ENCODE results near the gene FKBP15.
"Not testable (repeated sequence)": the region's sequence is repeated elsewhere in the genome, so short reads cannot be mapped to it uniquely, and the experiment has no call there.

FKBP15 gene

GRCh38 chr9:113149561-113149960 lies 71.5 kb downstream of the FKBP15 start:
- not testable (repeated sequence) for H3K27me3 ChIP-seq (ENCODE audit: control insufficient read depth in 1 of 2, insufficient read depth in 2 of 2, low read length in 2 of 2); H3K36me3 ChIP-seq (ENCODE audit: control insufficient read depth in 2 of 2, insufficient read depth in 2 of 2, low read length in 2 of 2); H3K27ac ChIP-seq (ENCODE audit: low read length); H3K4me3 ChIP-seq (ENCODE audit: low read length in 2 of 2); H3K9me3 ChIP-seq (ENCODE audit: control insufficient read depth in 2 of 2, low read length in 2 of 2); H3K9ac ChIP-seq (ENCODE audit: low read length in 2 of 2)
- H3K4me1 ChIP-seq (ENCODE audit: control insufficient read depth, insufficient read depth, low read length) = peaks cover 18% of the 10 kb centered on the region

GRCh38 chr9:113148781-113149510 lies 72.1 kb downstream of the FKBP15 start:
- Histone ChIP-seq H3K9ac (ENCODE audit: low read length in 2 of 2) (no peak overlapping the region), H3K27ac (ENCODE audit: low read length) (no peak overlapping the region), H3K36me3 (ENCODE audit: control insufficient read depth in 2 of 2, insufficient read depth in 2 of 2, low read length in 2 of 2) (no peaks in the 10 kb centered on the region), H3K4me3 (ENCODE audit: low read length in 2 of 2) (no peak overlapping the region), H3K27me3 (ENCODE audit: control insufficient read depth in 1 of 2, insufficient read depth in 2 of 2, low read length in 2 of 2) (peaks cover 3 to 5% of the 10 kb centered on the region in 2 donors), H3K4me1 (ENCODE audit: control insufficient read depth, insufficient read depth, low read length) (peaks cover 14% of the 10 kb centered on the region), H3K9me3 (ENCODE audit: control insufficient read depth in 2 of 2, low read length in 2 of 2) (no peaks in the 10 kb centered on the region)

GRCh38 chr9:113148372-113148705 lies 72.7 kb downstream of the FKBP15 start:
- no peak overlapping the region for H3K27ac ChIP-seq (ENCODE audit: low read length)

GRCh38 chr9:113143432-113144227 lies 77.4 kb downstream of the FKBP15 start:
- no peak overlapping the region for H3K4me3 ChIP-seq (ENCODE audit: low read length in 2 of 2)
- no peak overlapping the region for H3K9ac ChIP-seq (ENCODE audit: low read length in 2 of 2)
- no peak overlapping the region for H3K27ac ChIP-seq (ENCODE audit: low read length)
- no peaks in the 10 kb centered on the region for H3K36me3 ChIP-seq (ENCODE audit: control insufficient read depth in 2 of 2, insufficient read depth in 2 of 2, low read length in 2 of 2)
- peaks cover 0 to 2% of the 10 kb centered on the region in 2 donors for H3K9me3 ChIP-seq (ENCODE audit: control insufficient read depth in 2 of 2, low read length in 2 of 2)
- H3K4me1 ChIP-seq (ENCODE audit: control insufficient read depth, insufficient read depth, low read length) = no peaks in the 10 kb centered on the region
- H3K27me3 ChIP-seq (ENCODE audit: control insufficient read depth in 1 of 2, insufficient read depth in 2 of 2, low read length in 2 of 2) = peaks cover 3 to 9% of the 10 kb centered on the region in 2 donors

More at GRCh38 chr9:113148372-113148705, 72.7 kb downstream of the FKBP15 start:
- Histone ChIP-seq H3K9ac (ENCODE audit: low read length in 2 of 2) (no peak overlapping the region), H3K9me3 (ENCODE audit: control insufficient read depth in 2 of 2, low read length in 2 of 2) (no peaks in the 10 kb centered on the region), H3K36me3 (ENCODE audit: control insufficient read depth in 2 of 2, insufficient read depth in 2 of 2, low read length in 2 of 2) (no peaks in the 10 kb centered on the region), H3K27me3 (ENCODE audit: control insufficient read depth in 1 of 2, insufficient read depth in 2 of 2, low read length in 2 of 2) (peaks cover 3 to 6% of the 10 kb centered on the region in 2 donors), H3K4me3 (ENCODE audit: low read length in 2 of 2) (no peak overlapping the region), H3K4me1 (ENCODE audit: control insufficient read depth, insufficient read depth, low read length) (peaks cover 14% of the 10 kb centered on the region)

- not testable (repeated sequence) for H3K4me3 ChIP-seq (ENCODE audit: low read length in 2 of 2); H3K36me3 ChIP-seq (ENCODE audit: control insufficient read depth in 2 of 2, insufficient read depth in 2 of 2, low read length in 2 of 2); H3K9me3 ChIP-seq (ENCODE audit: control insufficient read depth in 2 of 2, low read length in 2 of 2); H3K4me1 ChIP-seq (ENCODE audit: control insufficient read depth, insufficient read depth, low read length); H3K27ac ChIP-seq (ENCODE audit: low read length); H3K9ac ChIP-seq (ENCODE audit: low read length in 2 of 2)
- H3K27me3 ChIP-seq (ENCODE audit: control insufficient read depth in 1 of 2, insufficient read depth in 2 of 2, low read length in 2 of 2) = peaks cover 3 to 17% of the 10 kb centered on the region in 2 donors
Measured at GRCh38 chr9:113140896-113141295, 80.2 kb downstream of the FKBP15 start.

GRCh38 chr9:113139953-113140352 lies 81.1 kb downstream of the FKBP15 start:
- peaks cover 2 to 13% of the 10 kb centered on the region in 2 donors for H3K27me3 ChIP-seq (ENCODE audit: control insufficient read depth in 1 of 2, insufficient read depth in 2 of 2, low read length in 2 of 2)
- no peak overlapping the region for H3K27ac ChIP-seq (ENCODE audit: low read length)
- no peak overlapping the region for H3K9ac ChIP-seq (ENCODE audit: low read length in 2 of 2)
- H3K9me3 ChIP-seq (ENCODE audit: control insufficient read depth in 2 of 2, low read length in 2 of 2) = peaks cover 0 to 2% of the 10 kb centered on the region in 2 donors
- H3K4me1 ChIP-seq (ENCODE audit: control insufficient read depth, insufficient read depth, low read length) = no peaks in the 10 kb centered on the region
- no peaks in the 10 kb centered on the region for H3K36me3 ChIP-seq (ENCODE audit: control insufficient read depth in 2 of 2, insufficient read depth in 2 of 2, low read length in 2 of 2)
- H3K4me3 ChIP-seq (ENCODE audit: low read length in 2 of 2) = no peak overlapping the region

GRCh38 chr9:113139225-113139829 lies 81.8 kb downstream of the FKBP15 start:
- no peak overlapping the region for H3K4me3 ChIP-seq (ENCODE audit: low read length in 2 of 2)
- no peak overlapping the region for H3K9ac ChIP-seq (ENCODE audit: low read length in 2 of 2)
- no peaks in the 10 kb centered on the region for H3K4me1 ChIP-seq (ENCODE audit: control insufficient read depth, insufficient read depth, low read length)
- peaks cover 0 to 12% of the 10 kb centered on the region in 2 donors for H3K27me3 ChIP-seq (ENCODE audit: control insufficient read depth in 1 of 2, insufficient read depth in 2 of 2, low read length in 2 of 2)
- peaks cover 0 to 2% of the 10 kb centered on the region in 2 donors for H3K9me3 ChIP-seq (ENCODE audit: control insufficient read depth in 2 of 2, low read length in 2 of 2)
- H3K36me3 ChIP-seq (ENCODE audit: control insufficient read depth in 2 of 2, insufficient read depth in 2 of 2, low read length in 2 of 2) = no peaks in the 10 kb centered on the region
- no peak overlapping the region for H3K27ac ChIP-seq (ENCODE audit: low read length)

GRCh38 chr9:113138760-113139159 lies 82.3 kb downstream of the FKBP15 start:
- Histone ChIP-seq H3K27ac (ENCODE audit: low read length) (no peak overlapping the region), H3K9me3 (ENCODE audit: control insufficient read depth in 2 of 2, low read length in 2 of 2) (peaks cover 0 to 2% of the 10 kb centered on the region in 2 donors), H3K27me3 (ENCODE audit: control insufficient read depth in 1 of 2, insufficient read depth in 2 of 2, low read length in 2 of 2) (peaks cover 0 to 12% of the 10 kb centered on the region in 2 donors), H3K4me1 (ENCODE audit: control insufficient read depth, insufficient read depth, low read length) (no peaks in the 10 kb centered on the region), H3K36me3 (ENCODE audit: control insufficient read depth in 2 of 2, insufficient read depth in 2 of 2, low read length in 2 of 2) (no peaks in the 10 kb centered on the region), H3K4me3 (ENCODE audit: low read length in 2 of 2) (no peak overlapping the region), H3K9ac (ENCODE audit: low read length in 2 of 2) (no peak overlapping the region)

GRCh38 chr9:113137196-113138168 lies 83.6 kb downstream of the FKBP15 start:
- Histone ChIP-seq H3K27me3 (ENCODE audit: control insufficient read depth in 1 of 2, insufficient read depth in 2 of 2, low read length in 2 of 2) (peaks cover 0 to 8% of the 10 kb centered on the region in 2 donors), H3K4me1 (ENCODE audit: control insufficient read depth, insufficient read depth, low read length) (no peaks in the 10 kb centered on the region), H3K27ac (ENCODE audit: low read length) (no peak overlapping the region), H3K9ac (ENCODE audit: low read length in 2 of 2) (no peak overlapping the region), H3K36me3 (ENCODE audit: control insufficient read depth in 2 of 2, insufficient read depth in 2 of 2, low read length in 2 of 2) (no peaks in the 10 kb centered on the region), H3K4me3 (ENCODE audit: low read length in 2 of 2) (no peak overlapping the region), H3K9me3 (ENCODE audit: control insufficient read depth in 2 of 2, low read length in 2 of 2) (peaks cover 0 to 2% of the 10 kb centered on the region in 2 donors)

- Histone ChIP-seq H3K36me3 (ENCODE audit: control insufficient read depth in 2 of 2, insufficient read depth in 2 of 2, low read length in 2 of 2) (no peaks in the 10 kb centered on the region), H3K4me3 (ENCODE audit: low read length in 2 of 2) (no peak overlapping the region), H3K27me3 (ENCODE audit: control insufficient read depth in 1 of 2, insufficient read depth in 2 of 2, low read length in 2 of 2) (peaks cover 0 to 12% of the 10 kb centered on the region in 2 donors), H3K9me3 (ENCODE audit: control insufficient read depth in 2 of 2, low read length in 2 of 2) (peaks cover 0 to 2% of the 10 kb centered on the region in 2 donors), H3K4me1 (ENCODE audit: control insufficient read depth, insufficient read depth, low read length) (no peaks in the 10 kb centered on the region), H3K27ac (ENCODE audit: low read length) (no peak overlapping the region), H3K9ac (ENCODE audit: low read length in 2 of 2) (no peak overlapping the region)
Measured at GRCh38 chr9:113131689-113132151, 89.4 kb downstream of the FKBP15 start.
